H1 (cell line): Measurements from ENCODE around the gene TTC28. TPM values are rescaled to one million over a fixed set of nuclear protein-coding genes. Genes with fewer than 3 reads are reported as not detected.

Experiments
- CTCF ChIA-PET: fragments of 300-600 bp; sonication (Branson Sonifier 250); formaldehyde crosslinking; loops from one replicate; lab custom pipeline; 2021; ENCODE audit not compliant: partially characterized antibody; lab: Charles Lee
- POLR2A ChIA-PET: fragments of 300-600 bp; sonication (Branson Sonifier 250); formaldehyde crosslinking; loops from one replicate; lab custom pipeline; 2021; ENCODE audit warnings: inconsistent platforms; ENCODE audit not compliant: partially characterized antibody; lab: Charles Lee
- DNase-seq, 2 experiments: peaks; one replicate each; pipeline versions ENCODE4 v3.0.0 to v3.0.0-alpha.2; 2010 to 2022; ENCODE audit warnings: low spot score in 2 of 2, low read depth in 1 of 2, mixed read lengths in 1 of 2
- FAIRE-seq: peaks from 2 replicates; lab custom pipeline; 2011; peaks lifted over from hg19 to GRCh38; lab: Jason Lieb, UNC
- H2AFZ ChIP-seq: 2 replicates; pipeline ENCODE4 v1.8.1; 2012; ENCODE audit warnings: low read length, inconsistent platforms
- H2AK5ac ChIP-seq: 2 replicates; pipeline ENCODE4 v1.6.1; 2013; ENCODE audit warnings: low read depth, low read length
- H2BK120ac ChIP-seq: replicated peaks from 2 replicates; pipeline ENCODE3; 2013; ENCODE audit warnings: low read depth, low read length, inconsistent platforms
- H2BK12ac ChIP-seq: 2 replicates; pipeline ENCODE4 v1.6.1; 2013; ENCODE audit warnings: low read depth, low read length
- H2BK15ac ChIP-seq: 2 replicates; pipeline ENCODE4 v1.6.1; 2013; ENCODE audit warnings: low read length
- H2BK20ac ChIP-seq: 2 replicates; pipeline ENCODE4 v1.6.1; 2013; ENCODE audit warnings: low read length
- H2BK5ac ChIP-seq: 2 replicates; pipeline ENCODE4 v1.6.1; 2013; ENCODE audit warnings: low read depth, low read length
- H3K14ac ChIP-seq: 2 replicates; pipeline ENCODE4 v1.6.1; 2013; ENCODE audit warnings: inconsistent platforms; ENCODE audit not compliant: insufficient read length
- H3K18ac ChIP-seq: 2 replicates; pipeline ENCODE4 v1.6.1; 2013; ENCODE audit warnings: low read length; ENCODE audit errors: extremely low read depth
- H3K23ac ChIP-seq: 2 replicates; pipeline ENCODE4 v1.6.1; 2013; ENCODE audit warnings: inconsistent platforms; ENCODE audit not compliant: insufficient read length
- H3K23me2 ChIP-seq: 2 replicates; pipeline ENCODE4 v1.6.1; 2013; ENCODE audit warnings: low read depth, low read length
- H3K27ac ChIP-seq: 2 replicates; pipeline ENCODE4 v1.6.1; 2011; ENCODE audit warnings: low read depth, low read length, inconsistent platforms
- H3K27me3 ChIP-seq, 4 experiments: replicated peaks in 1 of 4; 1 replicate in 1 of 4; 2 replicates in 3 of 4; pipeline versions ENCODE4 v1.6.1 to v1.8.1; 2011 to 2013; ENCODE audit warnings: low read length in 3 of 4, mild to moderate bottlenecking in 3 of 4, inconsistent platforms in 2 of 4, mixed read lengths in 2 of 4, moderate library complexity in 1 of 4; ENCODE audit not compliant: control insufficient read depth in 3 of 4, insufficient read depth in 3 of 4; ENCODE audit errors: extremely low read depth in 1 of 4
- H3K36me3 ChIP-seq, 4 experiments: 2 replicates each; pipeline versions ENCODE4 v1.6.1 to v1.8.1; 2011 to 2013; ENCODE audit warnings: mild to moderate bottlenecking in 4 of 4, low read length in 3 of 4, moderate library complexity in 2 of 4, control low read depth in 1 of 4, inconsistent platforms in 1 of 4; ENCODE audit not compliant: insufficient read depth in 4 of 4, control insufficient read depth in 2 of 4
- H3K4ac ChIP-seq: replicated peaks from 2 replicates; pipeline ENCODE3; 2013; ENCODE audit warnings: low read length, low read depth, mixed read lengths, inconsistent platforms; ENCODE audit not compliant: insufficient read length
- H3K4me1 ChIP-seq, 4 experiments: replicated peaks in 1 of 4; 1 replicate in 1 of 4; 2 replicates in 3 of 4; pipeline versions ENCODE4 v1.6.1 to v1.8.1; 2011 to 2013; ENCODE audit warnings: low read length in 3 of 4, inconsistent platforms in 2 of 4, mixed read lengths in 1 of 4; ENCODE audit not compliant: insufficient read depth in 4 of 4, control insufficient read depth in 3 of 4
- H3K4me2 ChIP-seq, 2 experiments: 2 replicates each; pipeline versions ENCODE4 v1.6.1 to v1.8.1; 2011 to 2013; ENCODE audit warnings: low read depth in 2 of 2, low read length in 2 of 2, control low read depth in 1 of 2, inconsistent platforms in 1 of 2, mild to moderate bottlenecking in 1 of 2; ENCODE audit not compliant: insufficient read depth in 1 of 2
- H3K4me3 ChIP-seq, 4 experiments: fragments of 200-600, 300-600 bp in 1 of 4; sonication (generic), shearing (Covaris generic), sonication (Bioruptor Twin) in 1 of 4; 2 replicates each; pipeline versions ENCODE4 v1.5.1 to v1.8.1; 2011 to 2016; ENCODE audit warnings: low read length in 4 of 4, low read depth in 3 of 4, control low read depth in 2 of 4, inconsistent platforms in 2 of 4, mild to moderate bottlenecking in 2 of 4, mixed read lengths in 1 of 4, moderate library complexity in 1 of 4; ENCODE audit not compliant: insufficient read depth in 2 of 4; ENCODE audit errors: extremely low read depth in 1 of 4
- H3K56ac ChIP-seq: replicated peaks from 2 replicates; pipeline ENCODE3; 2013; ENCODE audit warnings: low read depth, mild to moderate bottlenecking, mixed read lengths, low read length, inconsistent platforms; ENCODE audit not compliant: insufficient read length
- H3K79me1 ChIP-seq: 2 replicates; pipeline ENCODE4 v1.6.1; 2013; ENCODE audit warnings: low read depth, low read length, control low read depth
- H3K79me2 ChIP-seq, 2 experiments: 2 replicates each; pipeline versions ENCODE4 v1.6.1 to v1.8.1; 2012 to 2013; ENCODE audit warnings: low read length in 2 of 2, mild to moderate bottlenecking in 2 of 2, inconsistent platforms in 1 of 2; ENCODE audit not compliant: insufficient read depth in 2 of 2, control insufficient read depth in 1 of 2
- H3K9ac ChIP-seq, 4 experiments: replicated peaks in 1 of 4; 1 replicate in 1 of 4; 2 replicates in 3 of 4; pipeline versions ENCODE4 v1.6.1 to v1.8.1; 2011 to 2013; ENCODE audit warnings: low read depth in 3 of 4, low read length in 3 of 4, control low read depth in 2 of 4, mild to moderate bottlenecking in 2 of 4, moderate library complexity in 2 of 4, inconsistent platforms in 1 of 4; ENCODE audit errors: extremely low read depth in 1 of 4
- H3K9me3 ChIP-seq, 2 experiments: 2 replicates each; pipeline versions ENCODE4 v1.6.1 to v1.8.1; 2012 to 2013; ENCODE audit warnings: mild to moderate bottlenecking in 2 of 2, moderate library complexity in 2 of 2, control low read depth in 1 of 2, inconsistent platforms in 1 of 2, low read depth in 1 of 2, low read length in 1 of 2, mixed read lengths in 1 of 2; ENCODE audit not compliant: insufficient read depth in 2 of 2
- H4K20me1 ChIP-seq, 2 experiments: replicated peaks in 1 of 2; 2 replicates each; pipeline versions ENCODE3 to v1.8.1; 2011 to 2013; ENCODE audit warnings: inconsistent platforms in 2 of 2, low read length in 2 of 2, mild to moderate bottlenecking in 1 of 2; ENCODE audit not compliant: insufficient read depth in 2 of 2, control insufficient read depth in 1 of 2
- H4K5ac ChIP-seq: 2 replicates; pipeline ENCODE4 v1.6.1; 2013; ENCODE audit warnings: low read length, low read depth, mixed read lengths, inconsistent platforms; ENCODE audit not compliant: insufficient read length
- H4K8ac ChIP-seq: 2 replicates; pipeline ENCODE4 v1.8.0; 2013; ENCODE audit warnings: mild to moderate bottlenecking, moderate library complexity, low read length, inconsistent platforms; ENCODE audit not compliant: insufficient read depth; ENCODE audit errors: extremely low read depth
- H4K91ac ChIP-seq: replicated peaks from 2 replicates; pipeline ENCODE3; 2013; ENCODE audit warnings: low read length, mixed read lengths, inconsistent platforms; ENCODE audit not compliant: insufficient read length
- CHD2 ChIP-seq: IDR thresholded peaks from 2 replicates; pipeline ENCODE4 v1.6.1; 2012; ENCODE audit warnings: low read length, improper control_type of control experiment
- CTCF ChIP-seq, 3 experiments: IDR thresholded peaks; 1 replicate in 2 of 3; 2 replicates in 1 of 3; pipeline versions ENCODE4 v1.5.1 to v1.6.1; 2011; ENCODE audit warnings: low read length in 3 of 3, mild to moderate bottlenecking in 3 of 3, inconsistent platforms in 2 of 3, low read depth in 1 of 3, moderate library complexity in 1 of 3; ENCODE audit not compliant: insufficient read depth in 1 of 3; ENCODE audit errors: control extremely low read depth in 1 of 3
- HDAC6 ChIP-seq: IDR thresholded peaks from one replicate; pipeline ENCODE4 v1.7.1; 2012; ENCODE audit warnings: low read depth, mild to moderate bottlenecking, inconsistent platforms, low read length, moderate library complexity
- KDM4A ChIP-seq: IDR thresholded peaks from one replicate; pipeline ENCODE4 v1.7.1; 2012; ENCODE audit warnings: low read depth, mild to moderate bottlenecking, moderate library complexity, low read length, inconsistent platforms; ENCODE audit not compliant: severe bottlenecking
- NANOG ChIP-seq: IDR thresholded peaks from 2 replicates; pipeline ENCODE4 v1.6.1; 2011; ENCODE audit warnings: low read length, low read depth, mild to moderate bottlenecking, inconsistent platforms; ENCODE audit not compliant: insufficient read depth, poor library complexity, severe bottlenecking
- RAD21 ChIP-seq, 2 experiments: IDR thresholded peaks in 1 of 2; conservative IDR thresholded peaks in 1 of 2; 2 replicates each; pipeline ENCODE4 v1.6.1; 2011; ENCODE audit warnings: low read depth in 2 of 2, low read length in 2 of 2, improper control_type of control experiment in 1 of 2, inconsistent platforms in 1 of 2, mild to moderate bottlenecking in 1 of 2, moderate library complexity in 1 of 2
- WGBS, 2 experiments: shearing (Covaris generic) in 1 of 2; methylation state at CpG; one replicate each; pipeline versions ENCODE4 v1.1.6 to v1.1.7; 2013 to 2015; ENCODE audit warnings: low lambda C conversion rate in 2 of 2, mixed read lengths in 2 of 2, inconsistent platforms in 1 of 2, low coverage in 1 of 2, missing lambda C conversion rate in 1 of 2; ENCODE audit not compliant: insufficient replicate concordance in 2 of 2, insufficient coverage in 1 of 2, insufficient read length in 1 of 2; ENCODE audit errors: extremely low coverage in 1 of 2, missing lambda C conversion rate in 1 of 2; 5-methylcytosine and 5-hydroxymethylcytosine counted together
- polyA plus RNA-seq, 7 experiments: library from polyadenylated mRNA; depleted of rRNA in 3 of 7; stranded (reverse) in 5 of 7; unstranded in 2 of 7; fragments of >200 nt in 5 of 7; fragments of 200-250 nt in 2 of 7; gene quantifications; 1 replicate in 5 of 7; 2 replicates in 1 of 7; 4 replicates in 1 of 7; pipeline versions ENCODE4 v1.2.1 to v1.2.3, GENCODE V29; 2011 to 2013; ENCODE audit warnings: missing spikeins in 2 of 7, mixed read lengths in 2 of 7
- total RNA-seq: library from RNA; stranded (reverse); fragmentation: NEBNext Ultra II Directional; extraction: Animal tissue kit (Norgen Biotek cat#: 25700); gene quantifications from 2 replicates; pipeline ENCODE4 v1.2.1, GENCODE V29; 2021

TTC28 gene
- total and polyA plus RNA-seq, 2 of the 8 experiments (the other 6 are each of a cell fraction or from before 2014, with no cell fraction given), result 2.6 to 12.6 TPM

DNA sequence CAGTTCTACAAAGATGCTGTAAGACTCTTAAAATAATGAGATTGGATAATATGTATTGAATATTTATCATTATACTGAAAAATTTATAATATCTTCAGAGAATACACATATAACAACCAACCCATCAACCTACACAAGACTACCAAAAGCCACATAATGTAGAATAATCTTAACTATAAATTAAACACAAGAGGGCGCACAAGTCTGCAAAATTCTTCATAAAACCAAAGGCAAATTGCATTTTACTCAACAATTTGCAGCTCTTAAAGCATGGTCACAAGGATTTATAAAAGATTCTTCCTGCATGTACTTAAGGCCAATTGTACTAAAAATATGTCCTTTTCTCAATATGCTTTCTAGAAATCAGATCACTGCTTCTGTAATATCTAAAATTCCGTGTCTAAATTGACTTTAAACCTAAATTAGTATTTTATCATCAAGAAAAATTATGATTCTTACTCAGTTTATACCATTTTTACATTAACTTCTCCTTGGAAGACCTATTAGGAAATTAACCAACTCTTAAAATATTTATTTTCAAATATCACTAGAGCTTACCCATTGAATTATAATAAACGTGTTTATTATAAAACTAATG is 79.0 kb downstream of the TTC28 start:
- DNase-seq, result no peak
- POLR2A ChIA-PET, result interaction anchor here (0.6 kb wide), 2 partner anchors 138 to 233 kb away, joined by 3 read pairs; no protein-coding TSS in a partner anchor
- peak; percentile 89 for FAIRE-seq

More for the DNA sequence above, 79.0 kb downstream of the TTC28 start:
- Histone ChIP-seq H3K27ac (no peak overlapping the region), H2AFZ (no peak overlapping the region), H4K91ac (no peak overlapping the region), H2BK120ac (no peak overlapping the region), H3K27me3 (no peaks in the 10 kb centered on the region), H3K9me3 (no peaks in the 10 kb centered on the region), H3K4me1 (no peaks in the 10 kb centered on the region; a peak in 1 of 7 replicates), H2BK15ac (no peak overlapping the region), H3K56ac (no peak overlapping the region), H3K79me2 (no peaks in the 10 kb centered on the region), H2BK5ac (no peak overlapping the region), H3K4ac (no peak overlapping the region), H3K36me3 (no peaks in the 10 kb centered on the region), H3K14ac (no peak overlapping the region), H3K23me2 (no peaks in the 10 kb centered on the region), H3K23ac (no peak overlapping the region), H2BK12ac (no peak overlapping the region), H3K9ac (no peak overlapping the region), H2BK20ac (no peak overlapping the region), H3K18ac (no peak overlapping the region), H3K4me3 (no peak overlapping the region), H2AK5ac (no peak overlapping the region), H4K20me1 (no peaks in the 10 kb centered on the region), H3K4me2 (no peak overlapping the region), H4K8ac (no peak overlapping the region), H3K79me1 (no peaks in the 10 kb centered on the region), H4K5ac (no peak overlapping the region)
- CTCF ChIA-PET, result interaction anchor here (0.6 to 5.2 kb wide), 26 partner anchors 8 to 647 kb away, joined by 3 to 64 read pairs (median 3); no protein-coding TSS in a partner anchor
- no peak for TF ChIP-seq KDM4A
- no peak for TF ChIP-seq HDAC6
- TF ChIP-seq NANOG, result no peak
- no peak for TF ChIP-seq CHD2
- peak in 2 of 3 experiments; percentile 34 to 40; a peak in 2 of 4 replicates for TF ChIP-seq CTCF (IDR thresholded peaks at IDR 0.05; ENCODE audit: control extremely low read depth in 1 of 3, insufficient read depth in 1 of 3, low read depth in 1 of 3, low read length in 3 of 3)
- TF ChIP-seq RAD21 (IDR thresholded peaks at IDR 0.05 in 1 of 2, conservative IDR thresholded peaks at IDR 0.05 in 1 of 2; ENCODE audit: low read depth in 2 of 2, low read length in 2 of 2), result peak; percentile 79
- 51% methylated on average over 3 of the region's 3 CpGs; no CpG with 5 or more reads in 1 of the 2 experiments for WGBS, 2 experiments
